ENCODE measurements around the gene PJA1. TPM values are rescaled to one million over a fixed set of nuclear protein-coding genes. Genes with fewer than 3 reads are reported as not detected.

Gene PJA1
- total RNA-seq, 1 donor from 2014 or later: 21.4 TPM

DNA sequence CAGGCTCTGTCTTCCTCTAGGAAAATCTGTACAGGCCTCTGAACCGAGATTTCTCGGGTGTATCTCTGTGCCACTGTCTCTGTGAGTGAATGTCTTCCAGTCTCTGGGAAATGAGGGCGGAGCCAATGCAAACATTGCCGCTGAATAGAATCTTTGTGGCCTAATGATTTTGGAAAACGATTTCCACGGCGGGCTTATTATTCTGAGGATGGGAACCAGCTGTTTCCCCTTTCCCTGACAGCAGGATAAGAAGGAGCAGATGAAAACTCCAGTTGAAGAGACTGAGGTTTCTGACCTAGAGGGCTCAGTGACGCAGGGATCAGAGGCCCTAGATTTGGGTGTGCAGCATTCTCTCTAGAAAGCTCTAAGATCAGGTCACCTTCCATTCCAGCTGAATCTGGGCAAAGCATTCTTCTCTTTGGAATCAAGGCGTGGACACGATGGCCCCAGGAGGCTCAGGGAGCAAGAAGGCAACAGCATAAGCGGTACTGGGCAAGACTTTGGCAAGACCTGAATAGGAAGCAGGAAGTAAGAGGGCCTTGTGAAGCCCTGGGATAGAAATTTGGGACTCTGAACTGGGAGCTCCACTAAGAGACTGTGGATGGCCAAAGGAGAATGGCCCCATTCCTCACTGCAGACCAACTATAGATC is 47.3 kb downstream of the PJA1 start:
- DNase-seq (ENCODE audit: low read depth): no peak

GRCh38 chrX:69116077-69116476 is 49.2 kb downstream of the PJA1 start:
- no peak for DNase-seq (ENCODE audit: low read depth)

DNA sequence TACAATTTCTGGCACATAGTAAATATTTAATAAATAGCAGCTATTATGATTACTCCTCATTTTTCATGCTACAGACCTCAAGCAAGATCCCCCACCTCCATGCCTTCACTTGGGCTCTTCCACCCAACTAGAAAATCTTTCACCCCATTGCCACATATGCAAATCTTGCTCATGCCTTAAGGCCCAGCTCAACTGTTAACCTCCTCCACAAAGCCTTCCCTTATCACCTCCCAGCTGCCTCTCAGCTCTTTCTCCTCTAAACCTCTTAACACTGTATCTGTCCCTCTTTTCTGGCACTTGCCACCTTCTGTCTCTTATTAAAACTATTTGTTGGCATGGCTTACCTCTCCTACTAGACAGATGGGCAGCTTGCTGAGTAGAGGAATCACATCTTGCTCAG is 51.5 kb downstream of the PJA1 start:
- no peak for DNase-seq (ENCODE audit: low read depth)

Data from myocyte (in vitro differentiated cells).